K562 (cell line): ENCODE data around the gene PPM1G. TPM values are rescaled to one million over a fixed set of nuclear protein-coding genes. Genes with fewer than 3 reads are reported as not detected.

ENCODE experiments used
- ATAC-seq: fragments of 200-7000 bp; cut with Tn5 transposase; 3 replicates; pipeline ENCODE4 v1.9.1; 2020; ENCODE audit warnings: moderate library complexity
- BruUV-seq: library from RNA; stranded (reverse); fragments of 400-500 nt; replicated peaks from 2 replicates; lab custom pipeline; 2021; lab: Mats Ljungman, UMichigan
- CTCF ChIA-PET: fragments of 300-600 bp; formaldehyde crosslinking; extraction: SDS; loops from one replicate; lab custom pipeline; 2021; ENCODE audit warnings: low intra/inter-chr PET ratio; lab: Yijun Ruan, JAX
- POLR2A ChIA-PET: fragments of 300-600, 350-650 bp; sonication (Branson Sonifier 250); formaldehyde crosslinking; extraction: SDS; loops from one replicate; lab custom pipeline; 2021; ENCODE audit warnings: antibody characterized with exemption, inconsistent platforms; lab: Yijun Ruan, JAX
- DNase-seq, 4 experiments: peaks; one replicate each; pipeline versions ENCODE4 v3.0.0 to v3.0.0-alpha.2; 2011 to 2018; ENCODE audit warnings: low spot score in 3 of 4, mixed read lengths in 3 of 4; ENCODE audit errors: extremely low read depth in 1 of 4
- FAIRE-seq: peaks from 2 replicates; lab custom pipeline; 2011; peaks lifted over from hg19 to GRCh38; lab: Jason Lieb, UNC
- H2AFZ ChIP-seq: 2 replicates; pipeline ENCODE4 v1.6.0; 2011; ENCODE audit warnings: low read depth, low read length, control low read depth, inconsistent platforms
- H3K27ac ChIP-seq: fragments of 200-600 bp; 3 replicates; pipeline ENCODE4 v1.8.0; 2011; ENCODE audit warnings: low read depth, mild to moderate bottlenecking, control low read depth, inconsistent platforms, low read length, moderate library complexity, mixed read lengths; ENCODE audit errors: extremely low read depth
- H3K27me3 ChIP-seq, 2 experiments: fragments of 300-600 bp in 1 of 2; 2 replicates in 1 of 2; 3 replicates in 1 of 2; pipeline versions ENCODE4 v1.6.0 to v1.8.0; 2011; ENCODE audit warnings: inconsistent platforms in 2 of 2, low read length in 2 of 2, mild to moderate bottlenecking in 1 of 2, mixed read lengths in 1 of 2, moderate library complexity in 1 of 2; ENCODE audit not compliant: control insufficient read depth in 2 of 2, insufficient read depth in 2 of 2
- H3K36me3 ChIP-seq: fragments of 300-600 bp; 3 replicates; pipeline ENCODE4 v1.8.0; 2011; ENCODE audit warnings: mild to moderate bottlenecking, low read length, inconsistent platforms; ENCODE audit not compliant: control insufficient read depth, insufficient read depth
- H3K4me1 ChIP-seq, 2 experiments: fragments of 200-600 bp in 1 of 2; replicated peaks in 1 of 2; 2 replicates in 1 of 2; 3 replicates in 1 of 2; pipeline versions ENCODE4 v1.5.1 to v1.8.0; 2011; ENCODE audit warnings: inconsistent platforms in 2 of 2, low read length in 2 of 2, mild to moderate bottlenecking in 1 of 2, mixed read lengths in 1 of 2, moderate library complexity in 1 of 2; ENCODE audit not compliant: control insufficient read depth in 2 of 2, insufficient read depth in 2 of 2
- H3K4me2 ChIP-seq: 2 replicates; pipeline ENCODE4 v1.6.1; 2011; ENCODE audit warnings: low read length, control low read depth, inconsistent platforms, mixed read lengths; ENCODE audit not compliant: insufficient read depth
- H3K4me3 ChIP-seq: fragments of 200-600 bp; sonication (generic), shearing (Covaris generic); 2 replicates; pipeline ENCODE4 v1.5.1; 2016; ENCODE audit warnings: control low read depth, inconsistent platforms
- H3K79me2 ChIP-seq: fragments of 200-600 bp; 3 replicates; pipeline ENCODE4 v1.8.0; 2011; ENCODE audit warnings: low read length, inconsistent platforms; ENCODE audit not compliant: control insufficient read depth, insufficient read depth
- H3K9ac ChIP-seq, 2 experiments: 2 replicates each; pipeline versions ENCODE4 v1.6.0 to v1.6.1; 2011; ENCODE audit warnings: low read depth in 2 of 2, low read length in 2 of 2, control low read depth in 1 of 2, inconsistent platforms in 1 of 2, mild to moderate bottlenecking in 1 of 2, mixed read lengths in 1 of 2; ENCODE audit not compliant: insufficient read depth in 1 of 2
- H3K9me1 ChIP-seq: one replicate; pipeline ENCODE4 v1.6.0; 2011; ENCODE audit warnings: inconsistent platforms, mild to moderate bottlenecking, low read length, moderate library complexity; ENCODE audit not compliant: control insufficient read depth, insufficient read depth
- H3K9me3 ChIP-seq: replicated peaks from 2 replicates; pipeline ENCODE4 v1.5.1; 2011; ENCODE audit warnings: low read depth, low read length, inconsistent platforms; ENCODE audit not compliant: control insufficient read depth, insufficient read depth
- H4K20me1 ChIP-seq: replicated peaks from 2 replicates; pipeline ENCODE4 v1.6.1; 2011; ENCODE audit warnings: low read length, inconsistent platforms, mixed read lengths; ENCODE audit not compliant: control insufficient read depth, insufficient read depth
- AFF4 ChIP-seq: sonication (generic); formaldehyde crosslinking; IDR thresholded peaks from 2 replicates; pipeline ENCODE4 v1.8.0; 2023; ENCODE audit warnings: mild to moderate bottlenecking, missing genetic modification reagents
- ATF6 ChIP-seq: sonication (generic); formaldehyde crosslinking; IDR thresholded peaks from 2 replicates; pipeline ENCODE4 v1.4.0; 2020; ENCODE audit warnings: mild to moderate bottlenecking, missing genetic modification reagents
- ELK3 ChIP-seq: fragments of 450-650 bp; formaldehyde crosslinking; IDR thresholded peaks from 2 replicates; pipeline ENCODE4 v1.4.0; 2020; ENCODE audit warnings: mild to moderate bottlenecking
- FOXJ2 ChIP-seq: fragments of 200-800 bp; sonication (Bioruptor generic); IDR thresholded peaks from 2 replicates; pipeline ENCODE4 v1.6.1; 2016; ENCODE audit warnings: missing genetic modification characterization, missing compliant biosample characterization
- HLTF ChIP-seq: fragments of 450-650 bp; IDR thresholded peaks from 2 replicates; pipeline ENCODE4 v1.6.1; 2016
- PML ChIP-seq: IDR thresholded peaks from 2 replicates; pipeline ENCODE4 v1.6.1; 2012; ENCODE audit warnings: low read length, inconsistent platforms
- POLR2H ChIP-seq: IDR thresholded peaks from 2 replicates; pipeline ENCODE4 v1.6.1; 2016; ENCODE audit warnings: missing genetic modification characterization, low read depth, mild to moderate bottlenecking, control low read depth, missing compliant biosample characterization, moderate library complexity
- PRMT5 ChIP-seq: sonication (generic); formaldehyde crosslinking; IDR thresholded peaks from 2 replicates; pipeline ENCODE4 v1.5.0; 2020; ENCODE audit warnings: missing genetic modification reagents
- SAFB ChIP-seq: fragments of 200-400 bp; formaldehyde crosslinking; IDR thresholded peaks from 2 replicates; pipeline ENCODE4 v1.6.1; 2017; ENCODE audit warnings: low read depth, low read length, borderline replicate concordance
- ZNF518B ChIP-seq: fragments of 250-450 bp; sonication (Bioruptor Pico); IDR thresholded peaks from 2 replicates; pipeline ENCODE4 v1.5.0; 2021; ENCODE audit warnings: mild to moderate bottlenecking, moderate library complexity
- ZZZ3 ChIP-seq: fragments of 450-650 bp; IDR thresholded peaks from 2 replicates; pipeline ENCODE4 v1.6.1; 2016; ENCODE audit warnings: antibody characterized with exemption, mild to moderate bottlenecking, moderate library complexity
- WGBS: fragments of 100-300 bp; shearing (Covaris generic); methylation state at CpG from one replicate; pipeline ENCODE4 v1.1.6; 2016; ENCODE audit warnings: low coverage, mixed read lengths; ENCODE audit not compliant: insufficient coverage; ENCODE audit errors: missing lambda C conversion rate; 5-methylcytosine and 5-hydroxymethylcytosine counted together
- in situ Hi-C: fragments of 300-500 bp; cut with MboI; formaldehyde crosslinking; loops from 4 replicates; pipeline ENCODE4 v1.15.0; 2018; ENCODE audit warnings: inconsistent platforms, mixed read lengths
- intact Hi-C: fragments of 100-400 bp; cut with micrococcal nuclease; formaldehyde crosslinking; loops from 2 replicates; pipeline ENCODE4 v1.14.2; 2022
- polyA plus RNA-seq, 8 experiments: library from polyadenylated mRNA; depleted of rRNA in 4 of 8; stranded (reverse) in 5 of 8; unstranded in 3 of 8; fragments of >200 nt; fragmentation: Nextera tagmentation in 2 of 8; fragmentation: Illumina TruSeq in 1 of 8; extraction: Ambion mirVana in 2 of 8; extraction: Trizol in 1 of 8; gene quantifications; 2 replicates each; pipeline versions ENCODE4 v1.2.1 to v1.2.3, GENCODE V29; 2011 to 2014; ENCODE audit warnings: inconsistent platforms in 1 of 8, missing spikeins in 1 of 8
- total RNA-seq, 7 experiments: library from RNA; depleted of rRNA in 6 of 7; stranded (reverse); fragments of >200 nt in 6 of 7; fragmentation: Illumina TruSeq in 2 of 7; extraction: Trizol in 2 of 7; gene quantifications; 2 replicates each; pipeline versions ENCODE4 v1.2.1 to v1.2.3, GENCODE V29; 2011 to 2021; ENCODE audit warnings: low replicate concordance in 1 of 7

PPM1G gene
- total and polyA plus RNA-seq, 9 of the 15 experiments (the other 6 are each of a cell fraction or from before 2014, with no cell fraction given): 61.7 to 230 (median 153) TPM

GRCh38 chr2:27379383-27379835 lies 30.0 kb downstream of the PPM1G start:
- DNase-seq: no peak
- H3K79me2 ChIP-seq: peaks cover 16% of the 10 kb centered on the region; the same call in 2 of the 3 replicates
- no TSS peak for BruUV-seq
- WGBS: 67% methylated on average over 2 of the region's 2 CpGs
- no peak overlapping the region for H2AFZ ChIP-seq
- ChIA-PET CTCF (no interaction called here), POLR2A (interaction anchor here (0.7 to 4.3 kb wide), 10 partner anchors 9 to 293 kb away, joined by 3 to 41 read pairs (median 4); partner anchors contain the start of genes EIF2B4, GTF3C2, KHK and PPM1G)
- H3K27ac ChIP-seq: peak overlapping the region; percentile 92
- in situ Hi-C loops (no loop called here), intact Hi-C loops (no loop called here)
- H3K4me2 ChIP-seq: peak overlapping the region; percentile 95
- peak overlapping the region in 1 of 2 experiments; percentile 83; a peak in 2 of 4 replicates for H3K9ac ChIP-seq
- no peak for ATAC-seq
- no peaks in the 10 kb centered on the region for H3K27me3 ChIP-seq
- H3K36me3 ChIP-seq: peaks cover 81% of the 10 kb centered on the region
- no peak for FAIRE-seq
- TF ChIP-seq ZNF518B (CRISPR knock-in tag): 0 out of 2 replicates have a peak, but pooled peaks have one; percentile 70
- no peak for TF ChIP-seq SAFB
- no peak for TF ChIP-seq FOXJ2
- no peak for TF ChIP-seq ELK3 (CRISPR knock-in tag)
- 0 out of 2 replicates have a peak, but pooled peaks have one; percentile 10 for TF ChIP-seq POLR2H (tag)
- 0 out of 2 replicates have a peak, but pooled peaks have one; percentile 14 for TF ChIP-seq PML
- TF ChIP-seq AFF4 (CRISPR knock-in tag): 0 out of 2 replicates have a peak, but pooled peaks have one; percentile 51
- no peak for TF ChIP-seq HLTF
- no peak for TF ChIP-seq PRMT5 (CRISPR knock-in tag)
- TF ChIP-seq ATF6 (CRISPR knock-in tag): 0 out of 2 replicates have a peak, but pooled peaks have one; percentile 13
- 0 out of 2 replicates have a peak, but pooled peaks have one; percentile 37 for TF ChIP-seq ZZZ3
- no peaks in the 10 kb centered on the region for H3K9me1 ChIP-seq
- no peaks in the 10 kb centered on the region for H3K9me3 ChIP-seq
- peak overlapping the region; percentile 84 for H3K4me3 ChIP-seq
- H3K4me1 ChIP-seq: peaks cover 7 to 42% of the 10 kb centered on the region in 2 experiments
- H4K20me1 ChIP-seq: no peaks in the 10 kb centered on the region
